SK-N-MC (cell line): ENCODE results near the gene TRIM71.

Experiments
- EZH2 ChIP-seq: fragments of 200-600 bp; sonication (generic); IDR thresholded peaks from one replicate; pipeline ENCODE4 v1.6.1; 2017; ENCODE audit warnings: antibody characterized with exemption
- FOXP2 ChIP-seq: optimal IDR thresholded peaks from 2 replicates; pipeline ENCODE3; 2011; ENCODE audit warnings: mild to moderate bottlenecking, moderate library complexity; ENCODE audit not compliant: insufficient read depth; ENCODE audit errors: extremely low read length, control extremely low read depth
- POLR2AphosphoS5 ChIP-seq: IDR thresholded peaks from 2 replicates; pipeline ENCODE4 v1.6.1; 2012; ENCODE audit warnings: mild to moderate bottlenecking, low read depth, low read length, borderline replicate concordance

DNA sequence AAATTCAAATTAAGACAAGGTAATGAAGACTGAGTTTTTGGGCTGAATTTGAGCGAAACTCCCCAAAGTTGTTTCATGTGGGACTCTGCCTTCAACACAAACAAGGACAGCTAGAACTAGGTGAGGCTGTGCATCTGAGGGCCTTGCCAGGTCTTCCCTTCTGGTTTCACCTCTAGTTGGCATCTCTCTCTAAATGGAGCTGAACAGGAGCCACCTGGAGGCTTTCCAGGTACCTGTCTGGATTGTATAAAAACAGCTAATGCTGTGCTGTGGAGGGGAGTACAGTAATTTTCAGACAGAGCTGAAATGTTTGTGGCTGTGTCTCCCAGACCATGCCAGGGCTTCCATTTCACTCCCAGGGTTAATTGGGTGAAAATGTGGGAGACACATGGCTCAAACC, 27.1 kb downstream of the TRIM71 start:
- TF ChIP-seq POLR2AphosphoS5 (no peak), EZH2 (no peak), FOXP2 (no peak)
